SK-N-SH treated with all-trans-retinoic acid at 6 μM for 48 hours (cell line): ENCODE results near the gene TRIM54.

Source experiments
- ATAC-seq: fragments of 200-7000 bp; cut with Tn5 transposase; 3 replicates; pipeline ENCODE4 v1.9.1; 2020; ENCODE audit warnings: mild to moderate bottlenecking, moderate library complexity
- ARNTL ChIP-seq: fragments of 450-650 bp; formaldehyde crosslinking; IDR thresholded peaks from 2 replicates; pipeline ENCODE4 v1.5.0; 2020; ENCODE audit warnings: low read depth, mild to moderate bottlenecking, moderate library complexity, borderline replicate concordance
- BACH2 ChIP-seq: fragments of 250-450 bp; sonication (Bioruptor Pico); IDR thresholded peaks from 2 replicates; pipeline ENCODE4 v1.9.0; 2021; ENCODE audit warnings: mild to moderate bottlenecking, borderline replicate concordance
- CSDC2 ChIP-seq: fragments of 250-450 bp; sonication (Bioruptor Pico); IDR thresholded peaks from 2 replicates; pipeline ENCODE4 v1.5.0; 2020; ENCODE audit warnings: mild to moderate bottlenecking, moderate library complexity
- ISL1 ChIP-seq: fragments of 250-450 bp; sonication (Bioruptor Pico); IDR thresholded peaks from 2 replicates; pipeline ENCODE4 v2.1.2; 2022; ENCODE audit warnings: mild to moderate bottlenecking, moderate library complexity
- OSR1 ChIP-seq: fragments of 250-450 bp; sonication (Bioruptor Pico); IDR thresholded peaks from 2 replicates; pipeline ENCODE4 v1.8.0; 2022; ENCODE audit warnings: moderate library complexity, mild to moderate bottlenecking, inconsistent platforms
- RARB ChIP-seq: fragments of 250-450 bp; sonication (Bioruptor Pico); IDR thresholded peaks from 2 replicates; pipeline ENCODE4 v1.8.0; 2021; ENCODE audit warnings: mild to moderate bottlenecking, moderate library complexity
- SNAI2 ChIP-seq: fragments of 250-450 bp; sonication (Bioruptor Pico); IDR thresholded peaks from 2 replicates; pipeline ENCODE4 v1.5.0; 2020; ENCODE audit warnings: mild to moderate bottlenecking, moderate library complexity
- TCF4 ChIP-seq: fragments of 250-450 bp; sonication (Bioruptor Pico); IDR thresholded peaks from 2 replicates; pipeline ENCODE4 v1.8.0; 2021; ENCODE audit warnings: mild to moderate bottlenecking, moderate library complexity, borderline replicate concordance
- TOX ChIP-seq: fragments of 250-450 bp; sonication (Bioruptor Pico); IDR thresholded peaks from 2 replicates; pipeline ENCODE4 v1.8.0; 2021; ENCODE audit warnings: mild to moderate bottlenecking, moderate library complexity, borderline replicate concordance
- ZC3H10 ChIP-seq: fragments of 250-450 bp; sonication (Bioruptor Pico); IDR thresholded peaks from 2 replicates; pipeline ENCODE4 v1.5.1; 2021; ENCODE audit warnings: mild to moderate bottlenecking, moderate library complexity
- ZFP3 ChIP-seq: fragments of 250-450 bp; sonication (Bioruptor Pico); IDR thresholded peaks from 2 replicates; pipeline ENCODE4 v1.5.0; 2020; ENCODE audit warnings: mild to moderate bottlenecking, moderate library complexity
- ZFP30 ChIP-seq: fragments of 450-650 bp; formaldehyde crosslinking; IDR thresholded peaks from 2 replicates; pipeline ENCODE4 v1.5.0; 2022; ENCODE audit warnings: mild to moderate bottlenecking, moderate library complexity
- ZNF565 ChIP-seq: fragments of 450-650 bp; formaldehyde crosslinking; conservative IDR thresholded peaks from 2 replicates; pipeline ENCODE4 v1.5.0; 2020; ENCODE audit warnings: low read depth, mild to moderate bottlenecking, moderate library complexity
- ZNF70 ChIP-seq: fragments of 450-650 bp; formaldehyde crosslinking; IDR thresholded peaks from 2 replicates; pipeline ENCODE4 v1.5.0; 2020; ENCODE audit warnings: mild to moderate bottlenecking, moderate library complexity
- ZNF8 ChIP-seq: fragments of 450-650 bp; formaldehyde crosslinking; IDR thresholded peaks from 2 replicates; pipeline ENCODE4 v1.5.0; 2020; ENCODE audit warnings: mild to moderate bottlenecking, moderate library complexity
- TF ChIP-seq, protein P1 (sequence below): fragments of 250-450 bp; sonication (Bioruptor Pico); IDR thresholded peaks from 2 replicates; pipeline ENCODE4 v1.5.0; 2020; ENCODE audit warnings: mild to moderate bottlenecking, moderate library complexity
- TF ChIP-seq, protein P2 (sequence below): fragments of 250-450 bp; sonication (Bioruptor Pico); IDR thresholded peaks from 2 replicates; pipeline ENCODE4 v1.5.1; 2020; ENCODE audit warnings: low read depth, mild to moderate bottlenecking, moderate library complexity
- TF ChIP-seq, protein P3 (sequence below): fragments of 250-450 bp; sonication (Bioruptor Pico); IDR thresholded peaks from 2 replicates; pipeline ENCODE4 v1.8.0; 2021; ENCODE audit warnings: low read depth, mild to moderate bottlenecking, moderate library complexity, borderline replicate concordance
- TF ChIP-seq, protein P4 (sequence below): fragments of 250-450 bp; sonication (Bioruptor Pico); IDR thresholded peaks from 2 replicates; pipeline ENCODE4 v1.5.1; 2021; ENCODE audit warnings: mild to moderate bottlenecking, moderate library complexity

TRIM54 gene

DNA sequence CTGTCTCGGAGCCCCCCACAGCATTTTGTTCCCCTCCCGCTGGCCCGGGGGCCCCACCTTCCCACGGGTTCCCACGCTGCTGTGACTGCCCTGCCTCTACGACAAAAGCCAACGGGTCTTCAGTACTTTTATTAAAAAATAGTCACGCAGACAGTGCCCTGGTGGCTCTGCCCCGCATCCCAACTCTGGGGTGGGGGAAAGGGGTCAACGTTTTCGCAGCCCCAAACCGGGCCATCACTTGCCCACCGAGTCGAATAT lies 25.0 kb downstream of the TRIM54 start:
- ATAC-seq: no peak
- TF ChIP-seq CSDC2 (CRISPR knock-in tag) (no peak), RARB (CRISPR knock-in tag) (no peak), ARNTL (CRISPR knock-in tag) (no peak), OSR1 (CRISPR knock-in tag) (no peak), ISL1 (CRISPR knock-in tag) (no peak), SNAI2 (CRISPR knock-in tag) (no peak), TOX (CRISPR knock-in tag) (no peak), ZC3H10 (CRISPR knock-in tag) (no peak), ZNF70 (CRISPR knock-in tag) (no peak), ZFP30 (CRISPR knock-in tag) (no peak), TCF4 (CRISPR knock-in tag) (no peak), BACH2 (CRISPR knock-in tag) (no peak)
- TF ChIP-seq, protein P1, sequence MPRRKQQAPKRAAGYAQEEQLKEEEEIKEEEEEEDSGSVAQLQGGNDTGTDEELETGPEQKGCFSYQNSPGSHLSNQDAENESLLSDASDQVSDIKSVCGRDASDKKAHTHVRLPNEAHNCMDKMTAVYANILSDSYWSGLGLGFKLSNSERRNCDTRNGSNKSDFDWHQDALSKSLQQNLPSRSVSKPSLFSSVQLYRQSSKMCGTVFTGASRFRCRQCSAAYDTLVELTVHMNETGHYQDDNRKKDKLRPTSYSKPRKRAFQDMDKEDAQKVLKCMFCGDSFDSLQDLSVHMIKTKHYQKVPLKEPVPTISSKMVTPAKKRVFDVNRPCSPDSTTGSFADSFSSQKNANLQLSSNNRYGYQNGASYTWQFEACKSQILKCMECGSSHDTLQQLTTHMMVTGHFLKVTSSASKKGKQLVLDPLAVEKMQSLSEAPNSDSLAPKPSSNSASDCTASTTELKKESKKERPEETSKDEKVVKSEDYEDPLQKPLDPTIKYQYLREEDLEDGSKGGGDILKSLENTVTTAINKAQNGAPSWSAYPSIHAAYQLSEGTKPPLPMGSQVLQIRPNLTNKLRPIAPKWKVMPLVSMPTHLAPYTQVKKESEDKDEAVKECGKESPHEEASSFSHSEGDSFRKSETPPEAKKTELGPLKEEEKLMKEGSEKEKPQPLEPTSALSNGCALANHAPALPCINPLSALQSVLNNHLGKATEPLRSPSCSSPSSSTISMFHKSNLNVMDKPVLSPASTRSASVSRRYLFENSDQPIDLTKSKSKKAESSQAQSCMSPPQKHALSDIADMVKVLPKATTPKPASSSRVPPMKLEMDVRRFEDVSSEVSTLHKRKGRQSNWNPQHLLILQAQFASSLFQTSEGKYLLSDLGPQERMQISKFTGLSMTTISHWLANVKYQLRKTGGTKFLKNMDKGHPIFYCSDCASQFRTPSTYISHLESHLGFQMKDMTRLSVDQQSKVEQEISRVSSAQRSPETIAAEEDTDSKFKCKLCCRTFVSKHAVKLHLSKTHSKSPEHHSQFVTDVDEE: no peak
- TF ChIP-seq, protein P2, sequence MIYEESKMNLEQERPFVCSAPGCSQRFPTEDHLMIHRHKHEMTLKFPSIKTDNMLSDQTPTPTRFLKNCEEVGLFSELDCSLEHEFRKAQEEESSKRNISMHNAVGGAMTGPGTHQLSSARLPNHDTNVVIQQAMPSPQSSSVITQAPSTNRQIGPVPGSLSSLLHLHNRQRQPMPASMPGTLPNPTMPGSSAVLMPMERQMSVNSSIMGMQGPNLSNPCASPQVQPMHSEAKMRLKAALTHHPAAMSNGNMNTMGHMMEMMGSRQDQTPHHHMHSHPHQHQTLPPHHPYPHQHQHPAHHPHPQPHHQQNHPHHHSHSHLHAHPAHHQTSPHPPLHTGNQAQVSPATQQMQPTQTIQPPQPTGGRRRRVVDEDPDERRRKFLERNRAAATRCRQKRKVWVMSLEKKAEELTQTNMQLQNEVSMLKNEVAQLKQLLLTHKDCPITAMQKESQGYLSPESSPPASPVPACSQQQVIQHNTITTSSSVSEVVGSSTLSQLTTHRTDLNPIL (CRISPR knock-in tag): no peak
- TF ChIP-seq, protein P3, sequence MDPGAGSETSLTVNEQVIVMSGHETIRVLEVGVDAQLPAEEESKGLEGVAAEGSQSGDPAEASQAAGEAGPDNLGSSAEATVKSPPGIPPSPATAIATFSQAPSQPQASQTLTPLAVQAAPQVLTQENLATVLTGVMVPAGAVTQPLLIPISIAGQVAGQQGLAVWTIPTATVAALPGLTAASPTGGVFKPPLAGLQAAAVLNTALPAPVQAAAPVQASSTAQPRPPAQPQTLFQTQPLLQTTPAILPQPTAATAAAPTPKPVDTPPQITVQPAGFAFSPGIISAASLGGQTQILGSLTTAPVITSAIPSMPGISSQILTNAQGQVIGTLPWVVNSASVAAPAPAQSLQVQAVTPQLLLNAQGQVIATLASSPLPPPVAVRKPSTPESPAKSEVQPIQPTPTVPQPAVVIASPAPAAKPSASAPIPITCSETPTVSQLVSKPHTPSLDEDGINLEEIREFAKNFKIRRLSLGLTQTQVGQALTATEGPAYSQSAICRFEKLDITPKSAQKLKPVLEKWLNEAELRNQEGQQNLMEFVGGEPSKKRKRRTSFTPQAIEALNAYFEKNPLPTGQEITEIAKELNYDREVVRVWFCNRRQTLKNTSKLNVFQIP (CRISPR knock-in tag): no peak
- TF ChIP-seq, protein P4, sequence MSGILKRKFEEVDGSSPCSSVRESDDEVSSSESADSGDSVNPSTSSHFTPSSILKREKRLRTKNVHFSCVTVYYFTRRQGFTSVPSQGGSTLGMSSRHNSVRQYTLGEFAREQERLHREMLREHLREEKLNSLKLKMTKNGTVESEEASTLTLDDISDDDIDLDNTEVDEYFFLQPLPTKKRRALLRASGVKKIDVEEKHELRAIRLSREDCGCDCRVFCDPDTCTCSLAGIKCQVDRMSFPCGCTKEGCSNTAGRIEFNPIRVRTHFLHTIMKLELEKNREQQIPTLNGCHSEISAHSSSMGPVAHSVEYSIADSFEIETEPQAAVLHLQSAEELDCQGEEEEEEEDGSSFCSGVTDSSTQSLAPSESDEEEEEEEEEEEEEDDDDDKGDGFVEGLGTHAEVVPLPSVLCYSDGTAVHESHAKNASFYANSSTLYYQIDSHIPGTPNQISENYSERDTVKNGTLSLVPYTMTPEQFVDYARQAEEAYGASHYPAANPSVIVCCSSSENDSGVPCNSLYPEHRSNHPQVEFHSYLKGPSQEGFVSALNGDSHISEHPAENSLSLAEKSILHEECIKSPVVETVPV (CRISPR knock-in tag): no peak

DNA sequence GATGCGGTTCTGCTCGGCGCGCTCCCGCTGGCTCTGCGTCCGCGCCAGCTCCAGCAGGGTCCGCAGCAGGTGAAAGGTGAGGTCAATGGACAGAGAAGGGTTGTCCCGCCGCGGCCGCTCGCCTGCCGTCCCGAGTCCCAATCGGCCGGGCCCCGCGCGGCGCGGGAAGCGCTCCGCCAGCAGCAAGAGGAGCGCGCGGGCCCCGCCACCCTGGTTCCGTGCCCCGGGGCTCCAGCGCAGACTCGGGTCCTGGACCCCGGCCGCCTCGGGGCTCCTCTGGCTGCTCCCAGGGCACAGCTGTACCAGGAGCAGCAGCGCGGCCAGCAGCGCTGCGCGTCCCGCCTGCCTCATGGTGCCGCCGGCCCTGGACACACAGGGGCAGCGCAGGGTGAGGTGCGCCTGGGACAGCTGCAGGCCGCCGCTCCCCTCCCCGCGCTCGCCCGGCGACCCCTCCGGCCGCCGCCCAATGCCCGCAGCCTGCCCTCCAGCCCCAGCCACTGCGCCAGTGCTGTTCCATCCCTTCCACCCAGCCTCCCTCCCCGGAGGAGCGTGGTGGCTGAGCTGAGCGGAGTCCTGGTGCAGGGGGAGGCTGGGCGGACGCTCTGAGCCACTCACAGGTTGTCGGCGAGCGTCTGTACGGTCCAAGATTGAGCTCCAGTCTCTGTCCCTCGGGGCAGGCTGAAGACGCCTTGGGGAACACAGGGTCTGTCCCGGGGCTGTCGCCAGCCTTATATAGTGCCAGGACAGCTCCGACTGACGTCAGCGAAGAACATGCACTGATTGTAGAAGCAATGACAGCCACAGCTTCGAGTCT lies 25.5 kb downstream of the TRIM54 start:
- no peak for TF ChIP-seq CSDC2 (CRISPR knock-in tag)
- TF ChIP-seq, protein P2 (CRISPR knock-in tag): no peak
- no peak for TF ChIP-seq ZFP30 (CRISPR knock-in tag)
- TF ChIP-seq, protein P4 (CRISPR knock-in tag): no peak
- peak; percentile 34 for ATAC-seq

DNA sequence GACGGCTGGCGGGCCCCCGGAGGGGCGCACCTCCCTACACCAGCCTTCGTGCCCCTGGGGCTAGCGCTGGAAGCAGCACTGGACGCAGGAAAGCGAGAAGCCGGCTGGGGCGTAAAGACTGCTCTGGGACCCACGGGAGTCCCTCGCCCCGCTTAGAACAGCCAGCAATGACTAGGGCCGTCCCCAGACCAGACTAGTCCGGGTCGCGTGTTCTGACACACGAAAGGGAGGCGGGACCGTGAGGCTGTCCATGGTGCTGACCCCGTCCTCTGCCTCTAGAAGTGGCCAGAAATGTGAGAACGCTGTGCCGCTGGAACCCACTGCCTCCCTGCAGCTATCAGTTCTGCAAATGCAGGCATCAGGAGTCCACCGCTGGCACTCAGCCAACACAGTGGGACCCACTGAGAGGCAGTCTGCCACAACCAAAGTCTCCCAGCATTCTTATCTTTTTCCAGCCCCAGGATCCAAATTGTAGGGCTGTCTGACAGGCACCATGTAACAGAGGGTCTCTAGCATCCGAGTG lies 26.2 kb downstream of the TRIM54 start, which contains the start of gene UCN:
UCN (minus strand) TSS at position 87 of the 523 bp plus-strand sequence. CDS start 550 bp downstream, outside the sequence.
- ATAC-seq: peak; percentile 36
- TF ChIP-seq, protein P4 (CRISPR knock-in tag): no peak
- TF ChIP-seq SNAI2 (CRISPR knock-in tag) (no peak), ZNF8 (CRISPR knock-in tag) (no peak), ZNF70 (CRISPR knock-in tag) (no peak), CSDC2 (CRISPR knock-in tag) (peak; percentile 9; the same call in 1 of the 2 replicates), ZFP3 (CRISPR knock-in tag) (no peak), ZNF565 (CRISPR knock-in tag) (no peak)
- TF ChIP-seq, protein P2 (CRISPR knock-in tag): no peak
